H9 (cell line): ENCODE results near the gene KRTAP19-7. TPM values are rescaled to one million over a fixed set of nuclear protein-coding genes. Genes with fewer than 3 reads are reported as not detected.
A peak's percentile ranks its signal among the peaks of the same experiment; 100 is the strongest.

Source experiments
- DNase-seq: peaks from one replicate; pipeline ENCODE4 v3.0.0-alpha.2; 2017
- H2AFZ ChIP-seq: one replicate; pipeline ENCODE4 v1.6.1; 2013; ENCODE audit warnings: mild to moderate bottlenecking, low read length, control low read depth, moderate library complexity
- H2AK5ac ChIP-seq: 2 replicates; pipeline ENCODE4 v1.6.1; 2013; ENCODE audit warnings: low read length, control low read depth, mixed read lengths; ENCODE audit not compliant: insufficient read length
- H2BK120ac ChIP-seq: one replicate; pipeline ENCODE4 v1.6.1; 2013; ENCODE audit warnings: low read depth, mild to moderate bottlenecking, low read length, control low read depth, inconsistent platforms; ENCODE audit not compliant: poor library complexity, severe bottlenecking
- H2BK12ac ChIP-seq: 2 replicates; pipeline ENCODE4 v1.6.1; 2013; ENCODE audit warnings: low read length, control low read depth, mixed read lengths, low read depth; ENCODE audit not compliant: insufficient read length
- H2BK15ac ChIP-seq: 2 replicates; pipeline ENCODE4 v1.6.1; 2013; ENCODE audit warnings: low read depth, low read length, control low read depth
- H2BK20ac ChIP-seq: one replicate; pipeline ENCODE4 v1.6.1; 2013; ENCODE audit warnings: low read depth, mild to moderate bottlenecking, low read length, control low read depth, inconsistent platforms; ENCODE audit not compliant: poor library complexity, severe bottlenecking
- H2BK5ac ChIP-seq: 2 replicates; pipeline ENCODE4 v1.6.1; 2013; ENCODE audit warnings: low read length, control low read depth, mixed read lengths; ENCODE audit not compliant: insufficient read length
- H3K14ac ChIP-seq: 2 replicates; pipeline ENCODE4 v1.6.1; 2013; ENCODE audit warnings: low read length, control low read depth; ENCODE audit not compliant: insufficient read depth
- H3K18ac ChIP-seq: 2 replicates; pipeline ENCODE4 v1.6.1; 2013; ENCODE audit warnings: low read depth, mild to moderate bottlenecking, mixed read lengths, low read length, control low read depth; ENCODE audit not compliant: insufficient read length
- H3K23ac ChIP-seq: 2 replicates; pipeline ENCODE4 v1.6.1; 2013; ENCODE audit warnings: low read length, control low read depth, mixed read lengths, low read depth; ENCODE audit not compliant: insufficient read length
- H3K23me2 ChIP-seq: 2 replicates; pipeline ENCODE4 v1.6.1; 2013; ENCODE audit warnings: low read depth, mild to moderate bottlenecking, mixed read lengths, low read length, control low read depth; ENCODE audit not compliant: insufficient read length, poor library complexity, severe bottlenecking
- H3K27ac ChIP-seq: 2 replicates; pipeline ENCODE4 v1.5.1; 2013; ENCODE audit warnings: low read length, control low read depth, mixed read lengths, low read depth; ENCODE audit not compliant: insufficient read length
- H3K27me3 ChIP-seq: 2 replicates; pipeline ENCODE4 v1.6.1; 2013; ENCODE audit warnings: low read length, control low read depth, inconsistent platforms; ENCODE audit not compliant: insufficient read depth
- H3K4ac ChIP-seq: 2 replicates; pipeline ENCODE4 v1.6.1; 2013; ENCODE audit warnings: low read depth, mild to moderate bottlenecking, control low read depth, inconsistent platforms, low read length, moderate library complexity
- H3K4me1 ChIP-seq: 2 replicates; pipeline ENCODE4 v1.6.1; 2013; ENCODE audit warnings: low read length, control low read depth, inconsistent platforms; ENCODE audit not compliant: insufficient read depth
- H3K4me2 ChIP-seq: 2 replicates; pipeline ENCODE4 v1.6.1; 2013; ENCODE audit warnings: low read length, control low read depth, mixed read lengths; ENCODE audit not compliant: insufficient read length, insufficient read depth
- H3K56ac ChIP-seq: 2 replicates; pipeline ENCODE4 v1.6.1; 2013; ENCODE audit warnings: low read depth, mild to moderate bottlenecking, mixed read lengths, low read length, control low read depth; ENCODE audit not compliant: insufficient read length
- H3K79me1 ChIP-seq: 2 replicates; pipeline ENCODE4 v1.6.1; 2013; ENCODE audit warnings: low read depth, mild to moderate bottlenecking, moderate library complexity, low read length, control low read depth, inconsistent platforms; ENCODE audit not compliant: insufficient read depth, poor library complexity, severe bottlenecking
- H3K79me2 ChIP-seq: 2 replicates; pipeline ENCODE4 v1.6.1; 2013; ENCODE audit warnings: low read length, control low read depth, inconsistent platforms; ENCODE audit not compliant: insufficient read depth
- H3K9ac ChIP-seq: 2 replicates; pipeline ENCODE4 v1.6.1; 2013; ENCODE audit warnings: low read length, control low read depth, mixed read lengths; ENCODE audit not compliant: insufficient read length; ENCODE audit errors: extremely low read depth
- H3K9me3 ChIP-seq: one replicate; pipeline ENCODE4 v1.6.1; 2013; ENCODE audit warnings: low read depth, low read length, inconsistent platforms; ENCODE audit not compliant: control insufficient read depth
- H3T11ph ChIP-seq: one replicate; pipeline ENCODE4 v1.6.1; 2013; ENCODE audit warnings: mild to moderate bottlenecking, low read length, control low read depth, inconsistent platforms
- H4K20me1 ChIP-seq: one replicate; pipeline ENCODE4 v1.6.1; 2013; ENCODE audit not compliant: control insufficient read depth, insufficient read length, insufficient read depth
- H4K5ac ChIP-seq: 2 replicates; pipeline ENCODE4 v1.6.1; 2013; ENCODE audit warnings: low read depth, mild to moderate bottlenecking, mixed read lengths, low read length, control low read depth; ENCODE audit not compliant: insufficient read length
- H4K8ac ChIP-seq: replicated peaks from 2 replicates; pipeline ENCODE4 v1.6.1; 2013; ENCODE audit warnings: low read length, control low read depth, mixed read lengths, low read depth; ENCODE audit not compliant: insufficient read length
- H4K91ac ChIP-seq: 2 replicates; pipeline ENCODE4 v1.6.1; 2013; ENCODE audit warnings: low read depth, mild to moderate bottlenecking, moderate library complexity, mixed read lengths, low read length, control low read depth; ENCODE audit not compliant: insufficient read length
- H3K27ac Mint-ChIP-seq, 3 experiments: 2 replicates in 2 of 3; 3 replicates in 1 of 3; pipeline ENCODE4 v1.8.0; 2020 to 2021; ENCODE audit warnings: mixed read lengths in 3 of 3, mild to moderate bottlenecking in 1 of 3, moderate library complexity in 1 of 3
- H3K27me3 Mint-ChIP-seq: 2 replicates; pipeline ENCODE4 v1.8.0; 2021; ENCODE audit warnings: low read depth, mild to moderate bottlenecking, moderate library complexity, mixed read lengths
- H3K36me3 Mint-ChIP-seq, 3 experiments: 2 replicates in 2 of 3; 3 replicates in 1 of 3; pipeline ENCODE4 v1.8.0; 2020 to 2021; ENCODE audit warnings: low read depth in 3 of 3, mixed read lengths in 3 of 3; ENCODE audit not compliant: insufficient read depth in 1 of 3
- H3K4me1 Mint-ChIP-seq, 2 experiments: 2 replicates each; pipeline ENCODE4 v1.8.0; 2020; ENCODE audit warnings: mixed read lengths in 2 of 2
- H3K4me3 Mint-ChIP-seq, 2 experiments: 2 replicates in 1 of 2; 3 replicates in 1 of 2; pipeline ENCODE4 v1.8.0; 2020 to 2021; ENCODE audit warnings: mild to moderate bottlenecking in 2 of 2, mixed read lengths in 2 of 2, moderate library complexity in 1 of 2
- H3K9me3 Mint-ChIP-seq, 2 experiments: 2 replicates in 1 of 2; 3 replicates in 1 of 2; pipeline ENCODE4 v1.8.0; 2020; ENCODE audit warnings: mild to moderate bottlenecking in 2 of 2, mixed read lengths in 2 of 2, moderate library complexity in 1 of 2
- WGBS: extraction: QIAGEN DNeasy Blood & Tissue Kit; methylation state at CpG from one replicate; pipeline ENCODE4 v1.1.7; 2013; ENCODE audit warnings: missing lambda C conversion rate, low lambda C conversion rate, mixed read lengths; ENCODE audit not compliant: insufficient read length; ENCODE audit errors: extremely low coverage; 5-methylcytosine and 5-hydroxymethylcytosine counted together
- total RNA-seq: library from RNA; stranded (reverse); gene quantifications from 2 replicates; pipeline ENCODE4 v1.2.1, GENCODE V29; 2021
- TF ChIP-seq, protein P1 (sequence below): fragments of 200-600 bp; sonication (generic); conservative IDR thresholded peaks from 3 replicates; pipeline ENCODE4 v1.8.0; 2021; ENCODE audit warnings: antibody characterized with exemption, mild to moderate bottlenecking

The KRTAP19-7 gene
- total RNA-seq, 1 experiment from 2014 or later = not detected

DNA sequence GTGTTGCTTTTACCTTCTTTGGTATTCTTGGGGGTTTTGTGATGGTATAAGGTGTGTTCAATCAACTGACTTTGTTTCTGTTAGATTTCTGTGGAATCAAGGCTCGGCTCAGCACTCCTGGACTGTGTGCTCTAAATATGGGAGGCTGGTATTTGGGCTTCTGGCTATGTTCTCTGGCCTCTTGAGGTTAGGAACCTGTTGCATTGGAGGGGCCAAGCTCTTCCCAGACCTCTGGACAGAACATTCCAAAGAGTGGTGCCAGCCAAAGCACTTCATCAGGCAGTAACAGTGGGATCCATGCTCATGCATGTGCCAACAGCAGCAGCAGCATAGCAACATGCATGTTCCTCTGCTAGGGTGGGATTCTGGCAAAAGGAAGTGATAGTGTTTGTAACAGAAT is 8.3 kb downstream of the KRTAP19-7 start:
- no peak for DNase-seq
- H3T11ph ChIP-seq = no peak overlapping the region
- peaks cover 3 to 36% of the 10 kb centered on the region in 2 experiments; a peak in 3 of 5 replicates for H3K9me3 Mint-ChIP-seq
- no peak overlapping the region for H3K14ac ChIP-seq
- peaks cover 0 to 26% (median 0%) of the 10 kb centered on the region in 3 experiments; a peak in 3 of 7 replicates for H3K36me3 Mint-ChIP-seq
- H2BK5ac ChIP-seq = no peak overlapping the region
- H4K8ac ChIP-seq = no peak overlapping the region
- H2BK120ac ChIP-seq = no peak overlapping the region
- H3K4me2 ChIP-seq = no peak overlapping the region
- no peak overlapping the region for H2BK15ac ChIP-seq
- H3K23ac ChIP-seq = no peak overlapping the region
- H3K27ac ChIP-seq = no peak overlapping the region
- WGBS = no CpG with 5 or more reads among the region's 1 CpG
- no peak overlapping the region for H2AFZ ChIP-seq
- no peaks in the 10 kb centered on the region for H3K79me2 ChIP-seq
- H3K4ac ChIP-seq = no peak overlapping the region
- H4K5ac ChIP-seq = no peak overlapping the region
- no peaks in the 10 kb centered on the region for H3K27me3 ChIP-seq
- H3K9me3 ChIP-seq = no peaks in the 10 kb centered on the region
- TF ChIP-seq, protein P1, sequence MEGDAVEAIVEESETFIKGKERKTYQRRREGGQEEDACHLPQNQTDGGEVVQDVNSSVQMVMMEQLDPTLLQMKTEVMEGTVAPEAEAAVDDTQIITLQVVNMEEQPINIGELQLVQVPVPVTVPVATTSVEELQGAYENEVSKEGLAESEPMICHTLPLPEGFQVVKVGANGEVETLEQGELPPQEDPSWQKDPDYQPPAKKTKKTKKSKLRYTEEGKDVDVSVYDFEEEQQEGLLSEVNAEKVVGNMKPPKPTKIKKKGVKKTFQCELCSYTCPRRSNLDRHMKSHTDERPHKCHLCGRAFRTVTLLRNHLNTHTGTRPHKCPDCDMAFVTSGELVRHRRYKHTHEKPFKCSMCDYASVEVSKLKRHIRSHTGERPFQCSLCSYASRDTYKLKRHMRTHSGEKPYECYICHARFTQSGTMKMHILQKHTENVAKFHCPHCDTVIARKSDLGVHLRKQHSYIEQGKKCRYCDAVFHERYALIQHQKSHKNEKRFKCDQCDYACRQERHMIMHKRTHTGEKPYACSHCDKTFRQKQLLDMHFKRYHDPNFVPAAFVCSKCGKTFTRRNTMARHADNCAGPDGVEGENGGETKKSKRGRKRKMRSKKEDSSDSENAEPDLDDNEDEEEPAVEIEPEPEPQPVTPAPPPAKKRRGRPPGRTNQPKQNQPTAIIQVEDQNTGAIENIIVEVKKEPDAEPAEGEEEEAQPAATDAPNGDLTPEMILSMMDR = no peak
- no peaks in the 10 kb centered on the region for H3K23me2 ChIP-seq
- no peaks in the 10 kb centered on the region for H3K79me1 ChIP-seq
- 0 out of 7 replicates have a peak overlapping the region, but pooled peaks of 1 of the 3 experiments have one; percentile 32 for H3K27ac Mint-ChIP-seq
- H2BK20ac ChIP-seq = no peak overlapping the region
- no peaks in the 10 kb centered on the region; the same call in 1 of the 2 replicates for H3K27me3 Mint-ChIP-seq
- H4K91ac ChIP-seq = no peak overlapping the region
- H3K9ac ChIP-seq = no peak overlapping the region
- no peak overlapping the region for H3K56ac ChIP-seq
- no peak overlapping the region for H3K4me3 Mint-ChIP-seq
- no peaks in the 10 kb centered on the region for H3K4me1 ChIP-seq
- no peaks in the 10 kb centered on the region for H3K4me1 Mint-ChIP-seq
- H3K18ac ChIP-seq = no peak overlapping the region
- peak overlapping the region; percentile 62 for H2BK12ac ChIP-seq
- H4K20me1 ChIP-seq = no peaks in the 10 kb centered on the region
- H2AK5ac ChIP-seq = no peak overlapping the region
